ENCODE results near the gene PDE4A. TPM values are rescaled to one million over a fixed set of nuclear protein-coding genes. Genes with fewer than 3 reads are reported as not detected.

PDE4A gene
- total and polyA plus RNA-seq, 11 donors: 5.2 to 33.3 (median 13.7) TPM

DNA sequence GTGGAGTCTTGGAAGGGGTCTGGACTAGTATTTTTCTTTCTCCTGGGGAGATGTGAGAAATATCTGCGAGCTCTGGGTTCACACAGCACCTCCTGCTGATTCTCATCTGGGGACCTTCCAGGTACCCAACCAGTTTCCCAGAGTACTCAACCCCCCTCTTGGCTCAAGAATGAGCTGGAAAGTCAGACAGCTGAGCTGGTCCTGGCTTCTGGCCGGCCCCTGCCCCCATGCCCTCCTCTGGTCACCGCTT is 2.2 kb upstream of the PDE4A start:
- Histone ChIP-seq H3K4me3 (no peak overlapping the region), H3K27ac (no peak overlapping the region), H3K36me3 (no peaks in the 10 kb centered on the region), H3K27me3 (peaks cover 41 to 73% (median 62%) of the 10 kb centered on the region in 9 donors), H3K4me1 (peaks cover 0 to 49% (median 30%) of the 10 kb centered on the region in 12 donors), H3K9me3 (peaks cover 0 to 5% (median 0%) of the 10 kb centered on the region in 12 donors)
- DNase-seq (no peak), ATAC-seq (no peak)
- WGBS, 4 donors: 5 to 8% (median 5%) methylated on average over 3 of the region's 3 CpGs
- TF ChIP-seq, protein P1, sequence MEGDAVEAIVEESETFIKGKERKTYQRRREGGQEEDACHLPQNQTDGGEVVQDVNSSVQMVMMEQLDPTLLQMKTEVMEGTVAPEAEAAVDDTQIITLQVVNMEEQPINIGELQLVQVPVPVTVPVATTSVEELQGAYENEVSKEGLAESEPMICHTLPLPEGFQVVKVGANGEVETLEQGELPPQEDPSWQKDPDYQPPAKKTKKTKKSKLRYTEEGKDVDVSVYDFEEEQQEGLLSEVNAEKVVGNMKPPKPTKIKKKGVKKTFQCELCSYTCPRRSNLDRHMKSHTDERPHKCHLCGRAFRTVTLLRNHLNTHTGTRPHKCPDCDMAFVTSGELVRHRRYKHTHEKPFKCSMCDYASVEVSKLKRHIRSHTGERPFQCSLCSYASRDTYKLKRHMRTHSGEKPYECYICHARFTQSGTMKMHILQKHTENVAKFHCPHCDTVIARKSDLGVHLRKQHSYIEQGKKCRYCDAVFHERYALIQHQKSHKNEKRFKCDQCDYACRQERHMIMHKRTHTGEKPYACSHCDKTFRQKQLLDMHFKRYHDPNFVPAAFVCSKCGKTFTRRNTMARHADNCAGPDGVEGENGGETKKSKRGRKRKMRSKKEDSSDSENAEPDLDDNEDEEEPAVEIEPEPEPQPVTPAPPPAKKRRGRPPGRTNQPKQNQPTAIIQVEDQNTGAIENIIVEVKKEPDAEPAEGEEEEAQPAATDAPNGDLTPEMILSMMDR (IDR thresholded peaks at IDR 0.05): no peak
- TF ChIP-seq POLR2A (IDR thresholded peaks at IDR 0.05): no peak
- intact Hi-C loops (cut with DNase I): loop anchor here in 2 of 10 donors (5.0 to 10.0 kb wide), 2 partner anchors 147 to 149 kb away; partner anchors contain the start of genes CDKN2D (in 2 of the 2) and KRI1 (in 2 of the 2)

DNA sequence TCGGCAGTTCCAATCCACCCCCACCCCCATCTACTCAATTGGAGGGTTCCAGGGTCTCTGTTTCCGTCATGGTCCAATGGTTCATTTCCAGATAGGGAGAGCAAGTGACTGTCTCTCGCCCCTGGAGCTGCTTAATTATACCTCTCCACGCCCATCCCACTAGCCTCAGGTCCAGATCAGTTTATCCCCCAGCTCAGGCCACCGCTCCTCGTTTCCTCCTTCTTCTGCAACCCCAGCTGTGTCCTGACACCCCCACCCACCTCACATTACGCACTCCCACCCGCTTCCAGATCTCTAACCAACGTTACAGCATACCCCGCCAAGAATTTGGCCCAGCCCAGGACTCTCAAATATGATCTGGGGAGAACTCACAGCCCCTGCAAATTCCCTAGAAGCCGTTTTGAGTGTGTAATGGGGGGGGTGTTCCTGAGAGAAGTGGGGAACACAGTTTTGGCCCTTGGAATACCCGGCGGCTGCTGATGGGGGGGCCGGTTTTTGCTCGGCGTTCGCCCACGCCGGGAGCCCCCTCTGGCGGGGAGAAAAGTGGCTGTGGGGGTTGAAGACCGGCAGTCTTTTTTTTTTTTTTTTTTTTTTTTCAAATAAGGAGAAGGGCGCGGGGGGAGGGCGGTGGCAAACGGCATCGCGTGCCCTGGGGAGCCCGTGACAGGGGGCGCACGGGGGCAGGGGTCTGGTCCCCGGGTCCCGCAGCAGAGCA is 1.7 kb upstream of the PDE4A start:
- Histone ChIP-seq H3K4me3 (peak overlapping the region in 2 of 12 donors; percentile 9 to 33), H3K27ac (no peak overlapping the region), H3K36me3 (no peaks in the 10 kb centered on the region), H3K4me1 (peaks cover 0 to 51% (median 30%) of the 10 kb centered on the region in 12 donors), H3K27me3 (peaks cover 41 to 78% (median 66%) of the 10 kb centered on the region in 9 donors), H3K9me3 (peaks cover 0 to 5% (median 0%) of the 10 kb centered on the region in 12 donors)
- ATAC-seq (no peak), DNase-seq (no peak)
- WGBS, 4 donors: 1 to 3% (median 2%) methylated on average over 24 to 32 of the region's 32 CpGs
- intact Hi-C loops (cut with DNase I): loop anchor here in 2 of 10 donors (5.0 to 10.0 kb wide), 2 partner anchors 146 to 149 kb away; partner anchors contain the start of genes CDKN2D (in 2 of the 2) and KRI1 (in 2 of the 2)
- TF ChIP-seq, protein P1 (IDR thresholded peaks at IDR 0.05): no peak
- no peak for TF ChIP-seq POLR2A (IDR thresholded peaks at IDR 0.05)

DNA sequence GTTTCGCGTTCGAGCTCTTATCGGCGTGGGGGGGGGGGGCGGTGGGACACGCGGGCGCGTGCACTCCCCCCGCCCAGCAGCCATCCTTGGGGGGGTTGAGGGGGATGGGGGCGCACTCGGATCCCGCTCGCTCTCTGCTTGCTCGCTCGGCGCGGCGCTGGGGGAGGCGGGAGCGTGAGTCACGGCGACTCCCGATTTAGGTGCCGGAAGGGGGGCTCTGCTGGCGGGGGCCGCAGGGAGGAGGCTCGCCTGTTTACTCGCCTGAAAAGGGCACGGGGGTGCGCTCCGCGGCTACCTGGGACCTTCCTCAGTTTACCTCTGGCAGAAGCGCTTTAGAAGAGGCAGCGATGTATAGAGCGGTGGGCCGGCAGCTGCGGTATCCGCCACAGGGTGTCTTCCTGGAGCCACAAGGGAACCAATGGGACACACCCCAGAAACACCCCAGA is 1.1 kb upstream of the PDE4A start:
- Histone ChIP-seq H3K27me3 (peaks cover 41 to 84% (median 71%) of the 10 kb centered on the region in 9 donors), H3K4me3 (peak overlapping the region in 8 of 12 donors; percentile 9 to 50 (median 19)), H3K27ac (no peak overlapping the region), H3K4me1 (peaks cover 0 to 56% (median 33%) of the 10 kb centered on the region in 12 donors), H3K36me3 (no peaks in the 10 kb centered on the region), H3K9me3 (peaks cover 0 to 4% (median 0%) of the 10 kb centered on the region in 12 donors)
- 0 to 2% (median 1%) methylated on average over 20 to 39 of the region's 40 CpGs for WGBS, 4 donors
- ATAC-seq (no peak), DNase-seq (no peak)
- intact Hi-C loops (cut with DNase I): loop anchor here in 2 of 10 donors (5.0 to 10.0 kb wide), 2 partner anchors 146 to 148 kb away; partner anchors contain the start of genes CDKN2D (in 2 of the 2) and KRI1 (in 2 of the 2)
- no peak for TF ChIP-seq POLR2A (IDR thresholded peaks at IDR 0.05)
- TF ChIP-seq, protein P1 (IDR thresholded peaks at IDR 0.05): no peak

Data from heart left ventricle (tissue), 16 donors.